Smooth muscle cell (in vitro differentiated cells): ENCODE measurements around the gene CENPX. TPM values are rescaled to one million over a fixed set of nuclear protein-coding genes. Genes with fewer than 3 reads are reported as not detected.

Experiments used
- DNase-seq: peaks from one replicate; lab custom pipeline; 2025; ENCODE audit not compliant: unreplicated experiment; lab: John Stamatoyannopoulos, UW
- H2AFZ ChIP-seq: fragments of 200-600 bp; sonication (generic); 2 replicates; pipeline ENCODE4 v1.6.0; 2016; ENCODE audit warnings: antibody characterized with exemption, low read depth, mild to moderate bottlenecking
- H3F3A ChIP-seq: fragments of 200-600 bp; sonication (generic); 2 replicates; pipeline ENCODE4 v1.6.0; 2017; ENCODE audit warnings: antibody characterized with exemption, low read depth
- H3K27ac ChIP-seq: fragments of 200-600 bp; sonication (generic); 2 replicates; pipeline ENCODE4 v1.5.1; 2016; ENCODE audit warnings: low read depth, mild to moderate bottlenecking
- H3K27me3 ChIP-seq: fragments of 200-600 bp; sonication (generic); 2 replicates; pipeline ENCODE4 v1.6.1; 2016; ENCODE audit warnings: low read depth, mild to moderate bottlenecking
- H3K36me3 ChIP-seq: fragments of 200-600 bp; sonication (generic); 2 replicates; pipeline ENCODE4 v1.5.1; 2016; ENCODE audit warnings: low read depth
- H3K4me1 ChIP-seq: fragments of 200-600 bp; sonication (generic); 2 replicates; pipeline ENCODE4 v1.5.1; 2016; ENCODE audit warnings: low read depth
- H3K4me2 ChIP-seq: fragments of 200-600 bp; sonication (generic); 2 replicates; pipeline ENCODE4 v1.6.0; 2016; ENCODE audit warnings: mild to moderate bottlenecking
- H3K4me3 ChIP-seq: fragments of 200-600 bp; sonication (generic); 2 replicates; pipeline ENCODE4 v1.5.1; 2016; ENCODE audit warnings: mild to moderate bottlenecking
- H3K79me2 ChIP-seq: fragments of 200-600 bp; sonication (generic); 2 replicates; pipeline ENCODE4 v1.6.0; 2016; ENCODE audit warnings: low read depth, mild to moderate bottlenecking
- H3K9ac ChIP-seq: fragments of 200-600 bp; sonication (generic); 2 replicates; pipeline ENCODE4 v1.6.0; 2016; ENCODE audit warnings: low read depth
- H3K9me3 ChIP-seq: fragments of 200-600 bp; sonication (generic); replicated peaks from 2 replicates; pipeline ENCODE4 v1.5.1; 2016; ENCODE audit warnings: low read depth
- H4K20me1 ChIP-seq: fragments of 200-600 bp; sonication (generic); 2 replicates; pipeline ENCODE4 v1.6.0; 2016; ENCODE audit warnings: low read depth
- CTCF ChIP-seq: fragments of 200-600 bp; sonication (generic); IDR thresholded peaks from 2 replicates; pipeline ENCODE4 v1.5.1; 2017; ENCODE audit warnings: borderline replicate concordance, mild to moderate bottlenecking, antibody characterized with exemption; ENCODE audit not compliant: insufficient read depth, poor library complexity, severe bottlenecking
- WGBS: methylation state at CpG from one replicate; pipeline ENCODE4 v1.1.7; 2016; ENCODE audit warnings: low lambda C conversion rate; 5-methylcytosine and 5-hydroxymethylcytosine counted together
- polyA plus RNA-seq: library from polyadenylated mRNA; unstranded; fragments of >200 nt; fragmentation: Nextera tagmentation; extraction: Ambion mirVana; gene quantifications from 2 replicates; pipeline ENCODE4 v1.2.1, GENCODE V29; 2016
- total RNA-seq: library from RNA; depleted of rRNA; stranded (reverse); fragments of >200 nt; gene quantifications from 2 replicates; pipeline ENCODE4 v1.2.3, GENCODE V29; 2014

The CENPX gene
- total and polyA plus RNA-seq, 2 experiments from 2014 or later, result 44.6 to 57.5 TPM

DNA sequence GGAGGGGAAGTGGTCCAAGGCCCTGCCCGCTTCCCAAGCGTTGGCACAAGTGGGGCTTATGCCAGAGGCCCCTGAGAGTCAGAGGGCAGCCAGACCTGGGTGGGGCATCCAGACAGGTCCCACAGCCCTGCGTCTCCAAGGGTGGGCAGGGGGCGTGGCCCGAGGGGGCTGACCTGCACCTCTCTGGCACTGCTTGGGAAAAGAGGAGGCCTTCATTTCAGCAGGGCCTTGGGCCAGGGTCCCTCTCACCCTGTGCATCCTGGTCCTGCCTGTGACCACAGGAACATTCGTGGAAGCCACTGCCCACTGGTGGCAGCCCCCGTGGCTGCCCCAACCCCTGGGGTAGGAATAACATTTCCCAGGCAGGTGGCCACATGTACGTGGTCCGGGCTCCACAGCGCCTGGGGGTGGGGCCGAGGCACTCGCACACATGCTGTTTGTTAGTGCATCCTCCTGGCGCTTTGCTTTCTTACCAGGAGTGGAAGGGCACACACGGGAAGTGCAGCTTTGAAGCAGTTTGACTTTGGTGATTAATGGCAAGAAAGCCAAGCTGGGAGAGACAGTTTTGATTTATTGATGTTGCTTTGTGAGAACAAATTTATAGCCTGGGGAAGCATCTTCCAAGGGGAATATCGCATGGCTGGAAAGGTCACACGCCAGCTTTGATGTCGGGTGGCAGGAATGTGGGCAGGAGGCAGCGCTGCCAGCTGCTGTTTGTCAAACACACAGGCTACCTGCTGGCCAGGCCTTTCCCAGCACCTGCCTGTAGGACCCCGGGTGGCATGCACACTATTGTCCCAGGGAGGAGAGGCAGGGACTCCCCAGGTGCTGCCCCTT is 4.3 kb downstream of the CENPX start:
- 90% methylated on average over 16 of the region's 19 CpGs for WGBS
- H3K27me3 ChIP-seq, result no peaks in the 10 kb centered on the region
- DNase-seq, result no peak
- H2AFZ ChIP-seq, result no peak overlapping the region
- TF ChIP-seq CTCF, result no peak
- H3K4me2 ChIP-seq, result no peak overlapping the region
- H4K20me1 ChIP-seq, result peaks cover 27% of the 10 kb centered on the region
- H3K27ac ChIP-seq, result no peak overlapping the region
- no peaks in the 10 kb centered on the region for H3K9me3 ChIP-seq
- H3K4me3 ChIP-seq, result no peak overlapping the region
- H3K9ac ChIP-seq, result no peak overlapping the region
- peaks cover 3% of the 10 kb centered on the region for H3K79me2 ChIP-seq
- H3K36me3 ChIP-seq, result no peaks in the 10 kb centered on the region
- H3F3A ChIP-seq, result no peaks in the 10 kb centered on the region
- H3K4me1 ChIP-seq, result peaks cover 8% of the 10 kb centered on the region

DNA sequence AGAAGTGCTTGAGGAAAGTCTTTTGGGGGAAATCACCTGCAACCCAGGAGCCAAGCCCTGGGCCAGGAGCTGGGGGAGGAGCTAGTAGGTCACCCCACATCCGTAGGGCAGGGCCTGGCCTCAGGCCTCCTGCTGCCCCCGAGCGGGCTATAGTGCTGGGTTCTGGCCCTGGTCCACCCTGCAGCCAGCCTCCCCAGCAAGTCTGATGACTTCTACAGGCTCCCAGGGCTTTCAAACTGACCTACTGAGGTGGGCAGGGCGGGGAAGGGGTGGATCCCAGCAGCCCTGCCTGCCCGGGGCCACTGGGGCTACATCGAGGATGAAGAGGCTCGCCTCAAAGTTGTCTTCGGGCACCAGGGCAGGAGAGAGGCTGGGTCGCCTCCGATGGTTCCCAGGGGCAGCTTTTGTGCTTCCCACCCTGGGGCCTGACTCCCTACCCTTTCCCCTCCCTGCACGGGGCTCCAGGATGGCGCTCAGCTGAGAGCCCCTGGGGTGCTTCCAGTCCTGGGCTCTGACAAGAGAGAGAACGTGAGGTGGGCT is 5.0 kb downstream of the CENPX start:
- Histone ChIP-seq H3K4me1 (peaks cover 8% of the 10 kb centered on the region), H3K4me3 (no peak overlapping the region), H3K36me3 (no peaks in the 10 kb centered on the region), H3K9me3 (no peaks in the 10 kb centered on the region), H3K9ac (no peak overlapping the region), H3K27ac (no peak overlapping the region), H4K20me1 (peaks cover 27% of the 10 kb centered on the region), H3F3A (no peaks in the 10 kb centered on the region), H3K4me2 (no peak overlapping the region), H3K27me3 (no peaks in the 10 kb centered on the region), H3K79me2 (peaks cover 3% of the 10 kb centered on the region), H2AFZ (no peak overlapping the region)
- TF ChIP-seq CTCF, result no peak
- no peak for DNase-seq
- WGBS, result 95% methylated on average over 13 of the region's 13 CpGs

DNA sequence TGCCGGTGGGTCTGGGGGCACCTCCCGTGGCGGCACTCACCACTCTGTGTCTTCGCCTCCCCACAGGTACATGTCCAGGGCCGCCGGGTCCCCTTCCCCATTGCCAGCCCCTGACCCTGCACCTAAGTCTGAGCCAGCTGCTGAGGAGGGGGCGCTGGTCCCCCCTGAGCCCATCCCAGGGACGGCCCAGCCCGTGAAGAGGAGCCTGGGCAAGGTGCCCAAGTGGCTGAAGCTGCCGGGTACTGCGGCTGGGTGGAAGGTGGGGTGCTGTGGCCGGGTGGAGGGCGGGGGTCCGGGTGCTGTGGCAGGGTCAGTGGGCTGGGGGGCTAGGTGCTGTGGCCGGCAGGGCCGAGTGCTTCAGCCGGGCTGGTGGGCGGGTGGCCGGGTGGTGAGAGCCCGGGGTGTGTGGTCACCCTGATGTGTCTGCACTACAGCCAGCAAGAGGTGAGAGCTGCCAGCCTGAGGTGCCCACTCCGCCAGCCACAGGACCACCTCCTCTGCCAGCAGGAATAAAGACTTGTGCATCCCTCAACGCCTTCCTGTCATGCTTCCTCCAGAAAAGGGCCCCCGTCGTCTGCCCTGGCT is 5.7 kb downstream of the CENPX start:
- WGBS, result 98% methylated on average over 11 of the region's 24 CpGs
- Histone ChIP-seq H4K20me1 (peaks cover 25% of the 10 kb centered on the region), H2AFZ (no peak overlapping the region), H3K4me2 (no peak overlapping the region), H3K9me3 (no peaks in the 10 kb centered on the region), H3K27ac (no peak overlapping the region), H3K27me3 (no peaks in the 10 kb centered on the region), H3K79me2 (peaks cover under 1% of the 10 kb centered on the region), H3K4me1 (peaks cover 5% of the 10 kb centered on the region), H3K36me3 (no peaks in the 10 kb centered on the region), H3K9ac (no peak overlapping the region), H3K4me3 (no peak overlapping the region), H3F3A (no peaks in the 10 kb centered on the region)
- DNase-seq, result no peak
- TF ChIP-seq CTCF, result no peak
